ENCODE data around the gene WDR82.

WDR82 gene

GRCh38 chr3:52253314-52254304, 24.8 kb downstream of the WDR82 start:
- FAIRE-seq: no peak

DNA sequence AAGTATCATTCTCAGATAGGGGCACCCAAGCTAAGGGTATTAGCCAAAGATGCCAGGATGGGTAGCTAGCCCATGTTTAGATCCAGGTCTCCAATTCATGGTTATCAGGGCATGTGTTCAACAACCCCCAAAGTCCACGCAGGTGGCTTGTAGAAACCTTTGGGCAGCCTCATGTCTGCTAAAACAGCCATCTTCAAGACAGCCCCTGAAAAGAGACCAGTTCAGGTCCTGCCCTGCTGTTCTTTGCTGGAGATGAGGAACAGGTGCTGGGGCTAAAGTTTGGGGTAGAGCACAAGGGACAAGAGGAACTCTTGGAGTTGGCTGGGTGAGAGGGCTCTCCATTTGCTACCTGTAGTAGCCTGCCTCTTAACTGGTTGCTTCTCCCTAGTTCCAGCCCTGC, 28.3 kb downstream of the WDR82 start:
- no peak for FAIRE-seq

- FAIRE-seq: no peak
These were observed 28.8 kb downstream of the WDR82 start for GRCh38 chr3:52249683-52250082.

DNA sequence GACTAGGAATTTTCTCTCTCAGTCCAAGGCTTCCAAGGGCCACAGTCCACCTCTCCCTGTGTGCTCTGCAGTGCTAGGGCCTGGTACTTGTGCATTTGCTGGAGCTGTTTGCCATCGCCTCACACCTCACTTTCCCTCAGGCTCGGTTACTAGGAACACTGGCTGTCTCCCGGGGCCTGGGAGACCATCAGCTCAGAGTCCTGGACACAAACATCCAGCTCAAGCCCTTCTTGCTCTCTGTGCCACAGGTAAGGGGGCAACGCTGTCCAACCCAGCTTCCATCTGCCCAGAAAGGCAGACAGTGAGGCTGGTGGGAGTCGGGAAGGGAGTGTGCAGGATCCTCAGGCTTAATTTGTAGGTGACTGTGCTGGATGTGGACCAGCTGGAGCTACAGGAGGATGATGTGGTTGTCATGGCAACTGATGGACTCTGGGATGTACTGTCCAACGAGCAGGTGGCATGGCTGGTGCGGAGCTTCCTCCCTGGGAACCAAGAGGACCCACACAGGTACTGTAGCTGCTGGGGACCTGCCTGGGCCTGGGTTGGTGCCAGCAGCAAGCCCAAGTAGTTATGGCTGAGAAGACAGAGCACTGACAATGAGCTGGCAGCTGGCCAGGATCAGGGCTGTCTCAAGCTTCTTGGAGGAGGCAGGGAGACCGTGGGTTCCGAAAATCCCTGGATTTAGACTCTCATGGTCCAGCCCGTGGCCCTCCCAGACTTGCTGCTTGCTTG, 29.5 kb downstream of the WDR82 start:
- FAIRE-seq: no peak

GRCh38 chr3:52248165-52248541, 30.3 kb downstream of the WDR82 start:
- no peak for FAIRE-seq

DNA sequence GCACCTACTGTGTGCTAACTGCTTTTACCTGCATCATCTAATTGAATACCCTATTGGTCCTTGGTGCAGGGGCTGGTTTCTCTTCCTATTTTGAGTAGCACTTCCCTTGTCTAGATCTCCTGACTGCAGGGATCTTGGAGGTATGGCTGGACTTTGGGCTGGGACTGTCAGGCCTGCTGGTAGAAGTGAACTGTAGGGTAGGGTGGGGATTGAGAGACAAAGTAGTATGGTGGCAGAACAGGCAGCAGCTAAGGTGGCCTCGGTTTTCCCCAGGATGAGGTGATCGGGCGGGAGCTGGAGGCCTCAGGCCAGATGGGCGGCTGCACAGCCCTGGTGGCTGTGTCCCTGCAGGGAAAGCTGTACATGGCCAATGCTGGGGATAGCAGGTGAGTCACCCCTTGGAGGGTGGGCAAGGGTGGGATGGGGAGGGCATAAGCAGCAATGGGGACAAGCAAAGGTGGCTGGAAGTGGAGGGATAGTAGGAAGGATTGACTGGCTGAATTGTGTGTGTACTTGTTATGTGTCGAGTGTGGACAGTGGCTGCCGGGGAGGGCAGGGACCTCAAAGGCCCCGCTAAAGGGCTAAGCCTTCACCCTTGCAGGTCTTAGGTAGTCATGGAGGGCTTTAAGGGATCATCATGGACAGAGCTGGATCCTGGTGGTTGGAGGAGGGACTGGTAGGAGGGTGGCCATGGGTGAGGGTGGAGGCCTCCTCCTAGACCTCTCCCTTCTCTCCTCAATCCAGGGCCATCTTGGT, 30.9 kb downstream of the WDR82 start:
- no peak for FAIRE-seq

GRCh38 chr3:52246728-52247408, 31.6 kb downstream of the WDR82 start:
- FAIRE-seq: no peak

- no peak for FAIRE-seq
These were observed 32.2 kb downstream of the WDR82 start for GRCh38 chr3:52246264-52246620.

DNA sequence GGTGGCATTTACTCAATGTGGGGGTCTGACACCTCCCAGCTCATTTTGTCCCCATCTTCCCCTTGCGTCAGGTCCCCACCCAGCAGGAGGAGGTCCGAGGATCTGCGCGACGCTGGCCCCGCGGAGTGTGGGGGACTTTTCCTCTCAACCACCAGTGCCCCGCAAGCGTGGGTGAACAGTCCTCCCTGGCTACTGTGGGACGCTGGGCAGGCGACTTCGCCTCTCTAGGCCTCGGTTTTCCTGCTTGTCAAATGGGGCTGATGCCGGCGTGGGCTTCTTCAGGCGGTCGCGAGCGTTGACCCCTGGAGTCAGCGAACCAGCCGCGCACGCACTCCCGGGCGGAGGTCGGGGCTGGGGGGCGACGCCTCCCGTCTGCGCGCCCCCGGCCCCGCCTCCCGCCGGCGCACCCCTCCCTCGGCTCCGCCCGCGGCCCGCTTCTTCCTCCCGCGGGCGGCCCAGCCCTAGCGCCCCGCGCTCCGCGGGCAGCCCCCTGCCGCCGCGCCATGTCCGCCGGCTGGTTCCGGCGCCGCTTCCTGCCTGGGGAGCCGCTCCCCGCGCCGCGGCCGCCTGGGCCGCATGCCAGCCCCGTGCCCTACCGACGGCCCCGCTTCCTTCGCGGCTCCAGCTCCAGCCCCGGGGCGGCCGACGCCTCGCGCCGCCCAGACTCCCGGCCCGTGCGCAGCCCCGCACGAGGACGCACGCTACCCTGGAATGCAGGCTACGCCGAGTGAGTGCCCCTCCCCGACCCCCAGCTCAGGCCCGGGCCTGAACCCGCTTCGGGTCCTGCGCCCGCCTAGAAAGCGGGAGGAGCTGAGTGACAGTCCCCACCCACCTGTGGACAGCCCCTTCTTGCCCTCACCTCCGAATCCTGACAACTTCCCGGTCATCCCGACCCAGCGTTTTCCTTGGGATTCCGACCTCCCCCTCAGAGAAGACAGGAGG, 32.9 kb downstream of the WDR82 start, which contains the start of gene PPM1M:
PPM1M (plus strand) TSS at position 438 of the 942 bp plus-strand sequence; CDS start at position 504, 66 bp downstream.
- FAIRE-seq: no peak

GRCh38 chr3:52243791-52244628, 34.4 kb downstream of the WDR82 start:
- no peak for FAIRE-seq

DNA sequence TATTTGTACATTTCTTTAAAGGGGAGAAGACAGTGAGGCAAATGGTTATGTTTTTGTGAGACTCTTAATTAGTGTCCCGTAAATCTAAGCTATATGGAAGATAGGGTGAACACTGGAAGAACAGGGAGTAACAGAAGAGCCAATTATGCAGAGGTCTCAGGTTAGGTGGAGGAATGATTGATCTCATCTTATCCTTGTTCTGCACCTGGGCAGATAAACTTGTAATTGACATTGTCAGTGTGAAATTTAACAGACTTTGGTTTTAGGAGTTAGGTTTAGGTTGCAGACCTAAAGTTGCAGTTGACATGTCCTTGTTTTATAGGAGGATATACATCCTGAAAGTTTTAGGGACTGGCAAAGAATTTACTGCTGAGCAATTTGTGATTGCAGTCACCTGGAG, 36.4 kb downstream of the WDR82 start:
- FAIRE-seq: no peak

DNA sequence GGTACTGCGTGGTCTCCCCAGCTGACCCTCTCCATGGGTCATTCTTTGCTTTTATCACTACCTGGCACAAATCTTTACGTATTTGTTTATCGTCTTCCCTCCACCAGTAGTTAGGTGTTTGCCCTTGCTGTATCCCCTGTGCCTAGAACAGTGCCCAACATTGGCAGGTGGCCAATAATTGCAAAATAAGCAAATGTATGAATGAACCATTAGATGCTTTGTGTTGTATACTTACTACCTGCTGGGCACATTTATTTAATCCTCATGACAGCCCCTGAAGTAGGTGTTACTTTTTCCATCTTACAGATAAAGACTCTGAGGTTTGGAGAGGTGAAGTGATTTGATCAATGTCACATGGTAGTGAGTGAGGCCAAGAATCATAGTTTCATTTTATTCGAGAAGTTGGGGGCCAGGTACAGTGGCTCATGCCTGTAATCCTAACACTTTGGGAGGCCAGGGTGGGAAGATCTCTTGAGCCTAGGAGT, 37.5 kb downstream of the WDR82 start:
- FAIRE-seq: no peak

DNA sequence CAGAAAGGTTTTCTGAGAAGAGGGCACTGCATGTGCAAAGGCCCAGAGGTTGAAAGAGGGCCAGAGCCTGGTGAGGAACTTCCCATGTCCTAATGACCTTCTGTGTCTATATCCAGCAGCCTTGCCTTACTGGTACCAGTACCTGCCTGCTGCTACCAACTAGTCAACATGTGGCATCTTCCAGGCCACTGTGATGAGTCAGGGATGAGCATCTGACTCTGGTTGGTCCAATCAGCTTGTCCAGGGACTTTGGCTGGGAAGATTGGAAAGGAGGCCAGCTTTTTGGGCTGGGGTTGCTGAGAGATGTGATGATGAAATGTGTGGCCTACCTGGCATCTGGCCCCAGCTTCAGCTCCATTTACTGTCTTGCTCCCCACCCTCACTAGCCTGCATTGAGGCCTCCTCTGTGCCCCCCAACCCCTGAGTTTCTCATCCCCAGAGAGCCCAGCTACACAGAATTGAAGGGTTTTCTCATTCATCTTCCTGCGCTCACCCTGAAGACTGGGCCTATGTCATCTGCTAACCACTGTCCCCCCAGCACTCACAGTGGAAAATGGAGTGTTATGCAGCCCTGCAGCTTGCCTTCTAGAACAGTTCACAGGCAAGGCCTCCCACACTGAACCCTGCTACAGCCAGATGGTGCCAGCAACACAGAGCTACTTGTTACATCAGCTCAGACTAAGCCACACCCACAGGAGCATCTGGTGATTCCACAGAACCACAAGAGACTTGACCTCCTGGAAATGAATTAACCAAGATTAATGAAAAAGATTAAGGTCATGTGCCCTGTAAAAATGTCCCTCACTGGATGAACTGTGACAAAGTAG, 38.2 kb downstream of the WDR82 start:
- no peak for FAIRE-seq

- no peak for FAIRE-seq
These were observed 39.4 kb downstream of the WDR82 start, which contains the start of gene TWF2 for GRCh38 chr3:52238761-52239701. Gene TWF2 (minus strand): TSS chr3:52239158. CDS start chr3:52239016, 142 bp downstream.

DNA sequence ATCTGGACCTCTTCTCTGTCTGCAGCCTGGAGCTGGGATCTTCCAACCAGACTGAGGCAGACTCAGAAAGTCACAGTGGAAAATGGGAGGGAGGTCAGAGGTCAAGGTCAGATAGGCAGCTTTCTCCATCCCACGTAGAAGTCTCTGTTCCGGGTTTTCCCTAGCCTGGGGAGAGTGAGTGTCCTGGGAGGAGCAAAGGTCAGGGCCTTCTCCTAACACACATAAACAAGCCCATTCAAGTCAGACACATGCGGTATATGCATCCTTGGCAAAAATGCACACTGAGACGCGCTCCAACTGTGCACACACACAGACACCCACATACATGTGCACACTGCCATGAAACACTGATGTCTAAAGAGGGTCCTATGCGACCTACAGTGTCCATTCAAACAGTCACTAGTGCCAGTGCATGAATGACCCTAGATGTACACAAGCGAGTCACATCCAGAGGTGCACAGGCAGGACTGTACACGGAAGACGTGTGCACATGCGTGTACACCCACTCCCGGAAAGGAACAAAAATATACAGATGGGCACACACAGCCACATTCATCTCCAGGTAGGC, 40.2 kb downstream of the WDR82 start:
- no peak for FAIRE-seq

DNA sequence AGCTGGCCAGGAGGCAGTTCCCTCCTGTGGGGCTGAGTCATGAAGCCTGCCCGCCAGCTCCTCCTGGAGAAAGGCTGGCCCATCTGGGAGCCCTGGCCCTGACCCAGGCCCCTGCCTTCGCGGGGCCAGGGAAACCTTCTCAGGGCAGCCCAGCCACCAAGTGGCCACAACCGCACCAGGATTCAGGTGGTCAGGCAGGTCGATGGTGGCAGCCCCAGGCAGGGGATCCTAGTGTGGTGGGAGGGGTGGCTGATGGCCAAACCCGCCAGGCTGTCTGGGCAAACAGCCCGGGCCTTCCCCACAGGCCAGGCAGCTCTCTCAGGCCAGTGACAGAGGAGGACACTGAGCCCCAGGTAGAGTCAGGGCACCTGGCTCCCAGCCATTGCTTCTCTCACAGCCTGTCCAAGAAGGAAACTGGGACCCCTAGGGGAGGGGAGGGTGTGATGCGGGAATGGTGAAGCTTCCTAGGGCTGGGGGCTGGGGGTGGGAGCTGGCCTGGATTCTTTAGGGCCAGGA, 40.7 kb downstream of the WDR82 start:
- no peak for FAIRE-seq

DNA sequence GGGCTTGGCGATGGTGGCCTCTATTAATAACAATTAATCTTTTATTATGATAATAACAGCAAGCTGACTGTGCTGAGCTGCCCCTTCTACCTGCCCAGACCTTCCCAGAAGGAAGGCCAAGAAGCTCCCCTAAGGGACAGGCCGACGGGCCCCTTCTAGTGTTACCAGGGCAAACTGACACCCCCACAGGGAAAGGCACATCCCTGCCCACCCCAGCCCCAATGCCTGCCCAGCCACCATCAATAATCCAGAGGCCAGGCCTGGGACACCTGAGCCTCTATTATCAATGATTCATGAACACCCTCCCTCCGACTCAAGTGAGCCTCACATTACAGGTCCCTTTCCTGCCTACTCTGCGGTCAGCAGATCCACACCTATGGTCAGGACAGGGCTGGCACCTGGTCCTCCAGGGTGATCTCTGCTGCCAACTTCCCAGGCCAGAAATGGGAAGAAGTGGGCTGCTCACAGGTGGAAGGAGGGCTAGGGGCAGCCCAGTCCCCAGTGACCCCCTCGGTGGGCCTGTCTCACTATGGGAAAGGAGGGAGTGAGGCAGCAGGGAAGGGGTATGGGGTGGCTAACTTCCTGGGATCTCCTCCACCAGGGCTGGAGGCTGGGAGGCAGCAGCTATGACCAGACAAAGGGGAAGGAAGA, 41.3 kb downstream of the WDR82 start:
- FAIRE-seq: no peak
